ENCODE results near the gene SEMA3E.
A peak's percentile ranks its signal among the peaks of the same experiment; 100 is the strongest.
"Not testable (repeated sequence)": the region's sequence is repeated elsewhere in the genome, so short reads cannot be mapped to it uniquely, and the experiment has no call there.

Gene SEMA3E

GRCh38 chr7:83484826-83485225 lies 164.1 kb downstream of the SEMA3E start:
- DNase-seq = no peak

GRCh38 chr7:83484266-83484665 lies 164.7 kb downstream of the SEMA3E start:
- no peak for DNase-seq

- no peak for DNase-seq
Observed at GRCh38 chr7:83478616-83479015, 170.3 kb downstream of the SEMA3E start.

GRCh38 chr7:83476511-83477050 lies 172.4 kb downstream of the SEMA3E start:
- no peak for DNase-seq

GRCh38 chr7:83475420-83475819 lies 173.5 kb downstream of the SEMA3E start:
- peak; percentile 1 for DNase-seq

- DNase-seq = no peak
Observed at GRCh38 chr7:83472376-83472775, 176.6 kb downstream of the SEMA3E start.

GRCh38 chr7:83469491-83469890 lies 179.4 kb downstream of the SEMA3E start:
- DNase-seq = no peak

GRCh38 chr7:83469076-83469475 lies 179.9 kb downstream of the SEMA3E start:
- DNase-seq = no peak

- DNase-seq = peak; percentile 54
Observed at GRCh38 chr7:83468251-83468739, 180.6 kb downstream of the SEMA3E start.

- DNase-seq = no peak
Observed at GRCh38 chr7:83467493-83467892, 181.4 kb downstream of the SEMA3E start.

GRCh38 chr7:83466956-83467355 lies 182.0 kb downstream of the SEMA3E start:
- DNase-seq = no peak

GRCh38 chr7:83466187-83466923 lies 182.6 kb downstream of the SEMA3E start:
- DNase-seq = no peak

- no peak for DNase-seq
Observed at GRCh38 chr7:83465643-83466042, 183.3 kb downstream of the SEMA3E start.

GRCh38 chr7:83461820-83462219 lies 187.1 kb downstream of the SEMA3E start:
- not testable (repeated sequence) for DNase-seq

GRCh38 chr7:83459930-83460653 lies 188.8 kb downstream of the SEMA3E start:
- DNase-seq = not testable (repeated sequence)

GRCh38 chr7:83459101-83459929 lies 189.6 kb downstream of the SEMA3E start:
- DNase-seq = not testable (repeated sequence)

GRCh38 chr7:83457022-83457892 lies 191.7 kb downstream of the SEMA3E start:
- DNase-seq = no peak

GRCh38 chr7:83456413-83456812 lies 192.5 kb downstream of the SEMA3E start:
- no peak for DNase-seq

- no peak for DNase-seq
Observed at GRCh38 chr7:83455612-83456011, 193.3 kb downstream of the SEMA3E start.

- DNase-seq = peak; percentile 61
Observed at GRCh38 chr7:83452256-83452655, 196.7 kb downstream of the SEMA3E start.

GRCh38 chr7:83451501-83452045 lies 197.4 kb downstream of the SEMA3E start:
- peak; percentile 75 for DNase-seq

- DNase-seq = no peak
Observed at GRCh38 chr7:83449781-83450180, 199.2 kb downstream of the SEMA3E start.
